MG63 (cell line): ENCODE data around the gene PRDM7. TPM values are rescaled to one million over a fixed set of nuclear protein-coding genes. Genes with fewer than 3 reads are reported as not detected.
A peak's percentile ranks its signal among the peaks of the same experiment; 100 is the strongest.

Experiments used
- DNase-seq: peaks from one replicate; pipeline ENCODE4 v3.0.0-alpha.2; 2020
- H3K27me3 ChIP-seq: fragments of 250-450 bp; sonication (Bioruptor Pico); 2 replicates; pipeline ENCODE4 v1.5.1; 2020; ENCODE audit warnings: mild to moderate bottlenecking, moderate library complexity
- H3K36me3 ChIP-seq: fragments of 250-450 bp; sonication (Bioruptor Pico); 2 replicates; pipeline ENCODE4 v1.5.1; 2020; ENCODE audit warnings: mild to moderate bottlenecking, moderate library complexity
- H3K4me3 ChIP-seq: fragments of 250-450 bp; sonication (Bioruptor Pico); 2 replicates; pipeline ENCODE4 v1.5.1; 2020; ENCODE audit warnings: mild to moderate bottlenecking, moderate library complexity
- H3K9me3 ChIP-seq: fragments of 250-450 bp; sonication (Bioruptor Pico); 2 replicates; pipeline ENCODE4 v1.5.1; 2020; ENCODE audit warnings: mild to moderate bottlenecking, moderate library complexity
- total RNA-seq: library from RNA; depleted of rRNA; stranded (reverse); fragments of >200 nt; shearing (Covaris generic); gene quantifications from 2 replicates; pipeline ENCODE4 v1.2.3, GENCODE V29; 2014; ENCODE audit warnings: low replicate concordance

Gene PRDM7
- total RNA-seq, 1 experiment from 2014 or later, result not detected

GRCh38 chr16:90028985-90029384 is 48.1 kb downstream of the PRDM7 start:
- Histone ChIP-seq H3K36me3 (peaks cover 57% of the 10 kb centered on the region), H3K27me3 (no peaks in the 10 kb centered on the region), H3K4me3 (no peak overlapping the region), H3K9me3 (no peaks in the 10 kb centered on the region)
- DNase-seq, result no peak

- no peak for DNase-seq
- Histone ChIP-seq H3K4me3 (no peak overlapping the region), H3K36me3 (peaks cover 56% of the 10 kb centered on the region), H3K27me3 (no peaks in the 10 kb centered on the region), H3K9me3 (no peaks in the 10 kb centered on the region)
Measured at GRCh38 chr16:90027611-90028010, 49.5 kb downstream of the PRDM7 start.

- H3K9me3 ChIP-seq, result no peaks in the 10 kb centered on the region
- H3K4me3 ChIP-seq, result no peak overlapping the region
- H3K36me3 ChIP-seq, result peaks cover 45% of the 10 kb centered on the region
- no peaks in the 10 kb centered on the region for H3K27me3 ChIP-seq
- DNase-seq, result no peak
Measured at GRCh38 chr16:90026135-90026534, 51.0 kb downstream of the PRDM7 start.

- Histone ChIP-seq H3K27me3 (no peaks in the 10 kb centered on the region), H3K36me3 (peaks cover 28% of the 10 kb centered on the region), H3K9me3 (no peaks in the 10 kb centered on the region), H3K4me3 (peak overlapping the region; percentile 80)
- no peak for DNase-seq
Measured at GRCh38 chr16:90023078-90023447, 54.1 kb downstream of the PRDM7 start.

- peak; percentile 100 for DNase-seq
- Histone ChIP-seq H3K9me3 (no peaks in the 10 kb centered on the region), H3K27me3 (no peaks in the 10 kb centered on the region), H3K36me3 (peaks cover 24% of the 10 kb centered on the region), H3K4me3 (peak overlapping the region; percentile 80)
Measured at GRCh38 chr16:90022209-90023077, 54.7 kb downstream of the PRDM7 start.

- peaks cover 15% of the 10 kb centered on the region for H3K36me3 ChIP-seq
- no peaks in the 10 kb centered on the region for H3K9me3 ChIP-seq
- peak overlapping the region; percentile 63; the same call in 1 of the 2 replicates for H3K4me3 ChIP-seq
- no peaks in the 10 kb centered on the region for H3K27me3 ChIP-seq
- peak; percentile 63 for DNase-seq
Measured at GRCh38 chr16:90020838-90021382, 56.2 kb downstream of the PRDM7 start.

GRCh38 chr16:90020260-90020837 is 56.8 kb downstream of the PRDM7 start:
- H3K9me3 ChIP-seq, result no peaks in the 10 kb centered on the region
- no peaks in the 10 kb centered on the region for H3K27me3 ChIP-seq
- H3K36me3 ChIP-seq, result peaks cover 17% of the 10 kb centered on the region
- DNase-seq, result no peak
- H3K4me3 ChIP-seq, result peak overlapping the region; percentile 63

GRCh38 chr16:90019543-90020259 is 57.4 kb downstream of the PRDM7 start:
- DNase-seq, result peak; percentile 91
- Histone ChIP-seq H3K4me3 (peak overlapping the region; percentile 63), H3K9me3 (no peaks in the 10 kb centered on the region), H3K36me3 (peaks cover 15% of the 10 kb centered on the region), H3K27me3 (no peaks in the 10 kb centered on the region)

GRCh38 chr16:90018652-90019542 is 58.2 kb downstream of the PRDM7 start, which contains the start of gene DBNDD1:
Gene DBNDD1 (minus strand): TSS chr16:90019456. CDS start chr16:90019341, 115 bp downstream.
- no peaks in the 10 kb centered on the region for H3K27me3 ChIP-seq
- H3K9me3 ChIP-seq, result no peaks in the 10 kb centered on the region
- peak within 1 kb of the TSS; percentile 63 for H3K4me3 ChIP-seq
- DNase-seq, result no peak
- peaks cover 16% of the 10 kb centered on the region for H3K36me3 ChIP-seq

- DNase-seq, result no peak
- peak overlapping the region; percentile 58 for H3K4me3 ChIP-seq
- H3K27me3 ChIP-seq, result no peaks in the 10 kb centered on the region
Measured at GRCh38 chr16:90018297-90018651, 58.9 kb downstream of the PRDM7 start.

GRCh38 chr16:90016339-90016950 is 60.7 kb downstream of the PRDM7 start:
- H3K4me3 ChIP-seq, result no peak overlapping the region
- H3K36me3 ChIP-seq, result peaks cover 13% of the 10 kb centered on the region

More at GRCh38 chr16:90018297-90018651, 58.9 kb downstream of the PRDM7 start:
- Histone ChIP-seq H3K36me3 (peaks cover 16% of the 10 kb centered on the region), H3K9me3 (no peaks in the 10 kb centered on the region)

GRCh38 chr16:90015586-90016338 is 61.4 kb downstream of the PRDM7 start:
- H3K36me3 ChIP-seq, result peaks cover 15% of the 10 kb centered on the region
- H3K9me3 ChIP-seq, result no peaks in the 10 kb centered on the region
- DNase-seq, result no peak

More at GRCh38 chr16:90016339-90016950, 60.7 kb downstream of the PRDM7 start:
- DNase-seq, result no peak
- H3K9me3 ChIP-seq, result no peaks in the 10 kb centered on the region
- no peaks in the 10 kb centered on the region for H3K27me3 ChIP-seq

GRCh38 chr16:90012991-90013745 is 64.0 kb downstream of the PRDM7 start:
- Histone ChIP-seq H3K27me3 (no peaks in the 10 kb centered on the region), H3K9me3 (no peaks in the 10 kb centered on the region), H3K4me3 (no peak overlapping the region), H3K36me3 (peaks cover 15% of the 10 kb centered on the region)
- no peak for DNase-seq

More at GRCh38 chr16:90015586-90016338, 61.4 kb downstream of the PRDM7 start:
- Histone ChIP-seq H3K4me3 (no peak overlapping the region), H3K27me3 (no peaks in the 10 kb centered on the region)

GRCh38 chr16:90011908-90012501 is 65.1 kb downstream of the PRDM7 start:
- no peak for DNase-seq
- Histone ChIP-seq H3K27me3 (no peaks in the 10 kb centered on the region), H3K36me3 (peaks cover 19% of the 10 kb centered on the region), H3K4me3 (no peak overlapping the region), H3K9me3 (no peaks in the 10 kb centered on the region)
